SU-DHL-6 (cell line): ENCODE results near the gene ARHGAP44.

Experiments
- CTCF ChIP-seq: fragments of 200-600 bp; sonication (generic); IDR thresholded peaks from one replicate; pipeline ENCODE4 v1.5.1; 2017; ENCODE audit warnings: antibody characterized with exemption, mild to moderate bottlenecking, low read length, moderate library complexity; ENCODE audit not compliant: insufficient read depth, poor library complexity, severe bottlenecking
- EZH2phosphoT487 ChIP-seq: fragments of 200-600 bp; sonication (generic), shearing (Covaris generic); conservative IDR thresholded peaks from 2 replicates; pipeline ENCODE4 v1.6.1; 2018; ENCODE audit warnings: mild to moderate bottlenecking, antibody characterized with exemption, low read length, moderate library complexity, mixed read lengths

- TF ChIP-seq CTCF (no peak), EZH2phosphoT487 (no peak)
These were observed 170.1 kb downstream of the ARHGAP44 start for GRCh38 chr17:12959441-12959840.
